GM18951 (cell line): ENCODE results near the gene FBRSL1.

Experiments
- POLR2A ChIP-seq: IDR thresholded peaks from 4 replicates; pipeline ENCODE4 v1.6.1; 2011; ENCODE audit warnings: mild to moderate bottlenecking; ENCODE audit not compliant: insufficient read length, insufficient read depth; ENCODE audit errors: extremely low read depth
- in situ Hi-C: fragments of 300-500 bp; cut with MboI; formaldehyde crosslinking; loops from one replicate; pipeline ENCODE4 v1.12.0; 2022; ENCODE audit warnings: low sequenced_read_pairs, mixed read lengths, inconsistent platforms; ENCODE audit not compliant: unreplicated experiment

Gene FBRSL1

DNA sequence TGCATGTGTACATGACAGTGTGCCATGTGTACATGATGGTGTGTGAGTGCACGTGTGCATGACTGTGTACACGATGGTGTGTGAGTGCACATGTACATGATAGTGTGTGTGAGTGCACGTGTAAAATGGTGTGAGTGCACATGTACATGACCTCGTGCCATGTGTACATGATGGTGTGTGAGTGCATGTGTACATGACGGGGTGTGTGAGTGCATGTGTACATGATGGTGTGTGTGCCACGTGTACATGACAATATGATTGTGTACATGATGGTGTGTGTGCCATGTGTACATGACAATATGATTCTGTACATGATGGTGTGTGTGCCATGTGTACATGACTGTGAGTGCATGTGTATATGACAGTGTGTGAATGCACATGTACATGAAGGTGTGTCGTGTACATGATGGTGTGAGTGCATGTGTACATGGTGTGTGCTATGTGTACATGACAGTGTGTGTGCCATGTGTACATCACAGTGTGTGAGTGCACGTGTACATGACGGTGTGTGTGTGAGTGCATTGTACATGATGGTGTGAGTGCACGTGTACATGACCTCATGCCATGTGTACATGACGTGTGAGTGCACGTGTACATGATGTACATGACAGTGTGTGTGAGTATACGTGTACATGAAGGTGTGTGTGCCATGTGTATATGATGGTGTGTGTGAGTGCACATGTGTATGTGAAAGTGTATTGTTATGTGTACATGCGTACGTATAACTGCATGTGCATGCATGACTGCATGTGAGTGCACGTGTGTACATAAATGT is 46.3 kb downstream of the FBRSL1 start:
- TF ChIP-seq POLR2A = no peak
- in situ Hi-C loops = no loop called here

DNA sequence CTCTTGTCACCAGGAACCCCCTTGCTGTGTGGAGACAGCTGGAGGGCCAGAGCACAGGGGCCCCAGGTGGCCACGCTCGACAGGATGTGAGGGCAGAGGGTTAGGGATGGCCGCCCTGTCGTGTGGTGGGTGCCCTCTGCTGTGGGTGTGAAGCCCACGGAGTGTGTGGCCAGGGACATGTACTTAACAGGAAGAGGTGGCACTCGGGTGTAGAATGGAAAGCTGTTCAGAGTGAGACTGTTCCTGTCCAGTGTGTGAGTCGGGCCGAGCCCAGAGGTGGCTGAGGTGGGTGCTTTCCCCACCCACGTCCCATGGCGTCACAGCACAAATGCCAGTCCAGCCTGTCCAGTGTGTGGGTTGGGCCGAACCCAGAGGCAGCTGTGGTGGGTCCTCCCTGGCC is 47.1 kb downstream of the FBRSL1 start:
- in situ Hi-C loops = no loop called here
- no peak for TF ChIP-seq POLR2A

DNA sequence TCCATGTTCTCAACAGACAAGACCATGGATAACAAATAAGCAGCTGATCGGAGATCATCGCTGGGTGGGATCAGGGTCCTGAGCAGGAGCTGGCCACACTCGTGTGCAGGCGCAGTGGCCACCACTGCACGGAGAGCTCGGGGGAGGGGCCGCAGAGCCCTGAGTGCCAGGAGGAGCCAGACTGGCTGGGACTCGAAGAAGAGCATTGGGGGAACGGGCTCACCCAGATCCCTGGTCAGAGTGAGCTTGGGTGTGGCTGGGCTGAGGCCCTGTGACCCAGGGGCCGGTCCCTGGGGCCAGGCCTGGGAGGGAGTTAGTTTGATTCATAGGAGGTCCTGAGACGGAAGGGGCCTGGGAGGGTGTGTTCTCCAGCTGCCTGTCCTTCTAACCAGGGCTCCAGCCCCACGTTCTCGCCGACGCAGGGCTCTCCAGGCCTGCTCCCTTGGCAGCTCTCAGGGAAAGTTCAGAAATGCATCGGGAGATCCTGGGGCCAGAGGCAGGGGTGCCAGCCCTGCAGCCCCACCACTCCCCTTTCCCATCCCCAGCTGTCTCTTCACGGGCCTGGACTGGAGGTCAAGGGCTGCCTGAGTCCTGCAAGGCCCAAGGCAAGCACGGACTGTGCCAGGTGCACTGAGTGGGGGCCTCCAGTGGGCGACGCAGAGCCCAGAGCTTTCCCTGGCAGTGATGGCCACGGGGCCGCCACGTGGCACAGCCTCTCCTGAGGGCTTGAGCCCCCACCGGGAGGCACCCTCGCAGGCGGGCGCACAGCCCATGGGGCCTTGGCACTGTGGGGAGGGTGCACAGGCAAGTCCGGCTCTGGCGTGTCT is 48.1 kb downstream of the FBRSL1 start:
- TF ChIP-seq POLR2A = no peak
- in situ Hi-C loops = no loop called here

DNA sequence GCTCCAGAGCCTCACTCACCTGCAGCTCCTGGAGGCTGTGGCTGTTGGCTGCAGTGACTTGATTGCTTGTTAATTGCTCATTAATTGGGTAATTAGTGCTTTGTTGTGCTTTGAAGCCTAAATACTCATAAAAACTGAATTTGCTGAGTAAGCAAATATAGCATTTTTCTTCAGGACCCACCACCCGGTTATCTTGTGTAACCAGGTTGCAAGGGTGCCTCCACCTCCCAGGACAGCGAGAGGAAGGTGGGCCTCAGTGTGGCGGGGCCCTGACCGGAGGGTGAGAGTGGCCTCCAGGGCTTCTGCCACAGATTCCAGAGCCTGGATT is 48.7 kb downstream of the FBRSL1 start:
- no peak for TF ChIP-seq POLR2A
- in situ Hi-C loops = no loop called here

DNA sequence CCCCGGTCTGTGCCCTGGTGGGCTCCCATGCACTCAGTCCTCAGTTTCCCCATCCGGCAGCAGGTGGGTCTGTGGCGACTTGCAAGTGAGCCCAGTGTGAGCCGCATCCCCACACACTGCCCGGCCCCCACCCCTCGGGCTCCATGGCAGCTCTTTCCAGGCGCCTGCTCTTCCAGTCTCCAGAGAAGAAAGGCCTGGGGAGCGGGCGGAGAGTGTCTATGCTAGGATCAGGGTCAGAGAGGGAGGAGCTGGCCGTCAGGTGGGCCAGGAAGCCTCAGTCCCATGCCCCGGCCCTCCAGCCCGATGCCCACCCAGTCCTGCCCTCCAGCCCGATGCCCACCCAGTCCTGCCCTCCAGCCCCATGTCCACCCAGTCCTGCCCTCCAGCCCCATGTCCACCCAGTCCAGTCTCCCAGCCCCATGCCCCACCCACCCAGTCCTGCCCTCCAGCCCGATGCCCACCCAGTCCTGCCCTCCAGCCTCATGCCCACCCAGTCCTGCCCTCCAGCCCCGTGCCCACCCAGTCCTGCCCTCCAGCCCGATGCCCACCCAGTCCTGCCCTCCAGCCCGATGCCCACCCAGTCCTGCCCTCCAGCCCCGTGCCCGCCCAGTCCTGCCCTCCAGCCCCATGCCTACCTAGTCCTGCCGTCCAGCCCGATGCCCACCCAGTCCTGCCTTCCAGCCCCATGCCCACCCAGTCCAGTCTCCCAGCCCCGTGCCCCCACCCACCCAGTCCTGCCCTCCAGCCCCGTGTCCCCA is 49.2 kb downstream of the FBRSL1 start:
- no peak for TF ChIP-seq POLR2A
- in situ Hi-C loops = no loop called here

DNA sequence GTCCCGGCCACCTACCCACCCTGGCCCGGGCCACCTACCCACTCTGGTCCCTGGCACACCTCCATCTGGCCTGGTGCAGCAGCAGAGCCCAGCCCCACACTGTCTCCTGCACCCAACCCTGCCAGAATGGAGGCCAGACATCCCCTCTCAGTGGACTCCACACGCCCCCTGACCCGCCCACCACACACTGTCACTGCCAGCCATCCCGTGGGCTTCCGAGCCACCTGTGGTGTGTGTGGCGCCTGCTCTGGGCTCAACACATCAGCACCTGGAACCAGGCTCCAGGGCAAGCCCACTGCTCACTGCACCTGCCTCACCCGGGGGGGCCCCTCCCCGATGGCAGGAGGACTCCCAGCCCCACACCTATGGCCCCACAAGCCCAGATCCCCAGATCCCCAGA is 50.5 kb downstream of the FBRSL1 start:
- TF ChIP-seq POLR2A = no peak
- in situ Hi-C loops = no loop called here

DNA sequence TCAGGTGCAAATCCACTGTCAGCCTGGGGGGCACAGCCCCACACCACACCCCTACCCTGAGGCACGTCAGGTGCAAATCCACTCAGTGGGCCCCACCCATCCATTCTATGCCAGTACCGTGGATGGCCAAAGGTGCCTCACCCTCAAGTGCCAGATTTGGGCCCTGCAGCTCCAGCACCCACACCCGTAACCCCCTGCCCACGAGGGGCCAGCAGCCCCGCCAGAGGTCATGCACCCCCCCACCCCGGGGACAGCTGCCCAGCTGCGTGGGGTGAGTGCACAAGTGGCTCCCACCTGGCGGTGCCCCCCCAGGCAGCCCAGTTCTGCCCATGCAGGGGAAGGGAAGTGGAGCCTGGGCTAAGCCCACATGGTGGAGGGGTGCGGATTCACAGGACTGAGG is 51.2 kb downstream of the FBRSL1 start:
- TF ChIP-seq POLR2A = no peak
- in situ Hi-C loops = no loop called here

DNA sequence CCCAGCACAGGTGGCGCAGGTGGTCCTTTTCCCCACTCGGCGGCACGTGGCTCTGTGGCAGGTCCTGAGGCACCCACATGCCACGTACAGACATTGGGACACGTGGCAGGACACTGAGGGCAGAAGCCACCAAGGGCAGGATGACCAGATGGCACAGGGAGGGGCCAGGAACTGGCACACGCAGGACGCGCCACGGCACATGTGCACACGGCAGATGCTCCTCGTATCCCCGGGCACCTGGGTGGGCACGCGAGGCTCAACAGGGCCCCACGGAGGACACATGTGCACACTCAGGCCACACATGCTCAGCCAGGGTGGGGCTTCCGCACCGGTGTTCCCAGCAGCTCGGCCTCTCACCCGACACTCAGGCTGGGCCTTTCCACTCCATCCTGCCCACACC is 52.0 kb downstream of the FBRSL1 start:
- TF ChIP-seq POLR2A = no peak
- in situ Hi-C loops = no loop called here

DNA sequence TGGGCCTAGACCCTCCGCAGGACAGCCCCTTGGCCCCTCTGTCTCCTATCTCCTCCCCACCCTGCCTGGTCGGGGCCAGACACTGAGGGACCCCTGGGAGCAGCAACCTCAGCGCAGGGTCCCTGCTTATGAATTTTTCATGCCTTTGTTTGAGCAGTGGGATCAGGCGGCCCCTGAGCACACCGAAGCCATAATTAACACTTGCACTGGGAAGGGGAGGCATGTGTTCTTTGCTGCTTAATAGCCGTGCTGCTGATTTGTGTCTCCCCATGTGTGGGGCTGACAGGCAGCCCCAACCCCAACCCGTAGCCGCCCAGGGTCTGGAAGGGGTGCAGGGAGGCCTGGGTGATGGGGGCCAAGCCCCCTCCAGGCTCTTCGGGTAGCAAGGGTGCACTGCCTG is 52.7 kb downstream of the FBRSL1 start:
- in situ Hi-C loops = no loop called here

DNA sequence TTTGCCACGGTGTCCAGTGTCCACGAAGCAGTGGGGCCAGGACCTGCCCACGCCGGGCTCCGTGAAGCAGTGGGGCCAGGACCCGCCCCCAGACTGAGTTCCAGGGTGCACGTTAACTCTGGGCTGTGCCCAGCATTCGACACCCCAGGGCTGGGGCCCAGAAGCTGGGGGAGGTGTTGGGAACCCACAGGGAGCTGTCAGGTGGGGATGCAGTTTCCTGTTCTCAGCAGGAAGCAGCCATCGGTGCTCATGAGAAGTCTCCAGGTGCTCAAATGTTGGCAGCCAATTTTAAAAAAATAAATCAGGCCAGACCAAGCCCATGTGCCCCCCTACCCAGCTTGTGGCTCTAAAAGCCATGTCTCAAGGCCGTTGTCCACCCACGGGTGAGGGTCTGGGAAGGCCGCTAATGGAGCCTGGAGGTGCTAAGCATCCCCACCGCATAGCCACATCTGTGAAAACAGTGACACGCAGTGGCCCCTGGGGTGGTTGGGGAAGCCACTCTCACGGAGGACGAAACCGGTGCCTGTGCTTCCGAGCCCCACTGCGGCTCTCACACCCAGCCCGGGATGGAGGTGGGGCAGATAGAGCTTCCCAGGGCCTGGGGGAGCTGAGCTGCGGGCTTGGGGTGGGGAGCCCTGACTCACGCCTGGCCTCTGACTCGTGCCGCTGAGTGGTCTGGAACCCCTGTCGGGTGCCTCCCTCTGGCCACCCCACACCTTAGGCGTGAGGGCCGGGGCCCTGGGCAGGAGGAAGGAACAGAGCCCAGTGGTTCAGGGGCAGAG is 53.5 kb downstream of the FBRSL1 start:
- in situ Hi-C loops = no loop called here
- TF ChIP-seq POLR2A = no peak

More for the DNA sequence above, 52.7 kb downstream of the FBRSL1 start:
- no peak for TF ChIP-seq POLR2A

DNA sequence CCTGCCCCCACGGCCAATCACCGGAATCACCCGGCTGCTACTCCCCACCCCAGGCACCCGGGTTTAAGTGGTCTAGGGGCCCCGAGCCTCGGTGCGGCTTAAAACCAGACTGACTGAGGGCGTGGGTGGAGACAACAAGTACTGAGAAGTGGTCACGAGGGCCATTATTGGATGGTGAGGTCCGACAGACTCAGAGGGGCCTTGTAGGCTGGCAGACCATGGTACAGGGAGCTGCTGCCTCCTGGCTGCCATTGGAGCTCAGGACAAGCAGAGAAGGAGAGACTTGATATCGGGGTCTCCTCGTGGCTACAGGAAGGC is 54.1 kb downstream of the FBRSL1 start:
- no peak for TF ChIP-seq POLR2A
- in situ Hi-C loops = no loop called here

DNA sequence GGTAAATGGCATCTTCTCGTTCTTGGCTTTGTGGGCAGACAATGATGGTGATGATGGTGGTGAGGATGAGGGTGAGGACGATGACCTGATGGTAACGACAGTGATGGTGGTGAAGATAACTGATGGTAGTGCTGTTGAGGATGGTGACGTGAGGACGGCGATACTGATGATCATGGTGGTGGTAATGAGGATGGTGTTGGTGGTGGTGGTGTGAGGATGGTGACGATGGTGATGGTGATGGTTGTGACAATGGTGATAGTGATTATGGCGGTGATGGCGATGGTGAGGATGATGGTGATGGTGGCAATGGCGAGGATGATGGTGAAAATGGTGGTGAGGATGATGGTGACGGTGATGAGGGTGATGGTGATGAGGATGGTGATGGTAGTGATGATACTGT is 54.5 kb downstream of the FBRSL1 start:
- in situ Hi-C loops = no loop called here
- TF ChIP-seq POLR2A = no peak
